Tibial artery (tissue), 4 donors: ENCODE measurements around the gene TOM1L2.

ENCODE experiments used
- DNase-seq, 2 donors: peaks; one replicate each; pipeline ENCODE4 v3.0.0-alpha.2; 2019
- H3K27ac ChIP-seq, 2 donors: fragments of 200-600 bp; sonication (generic) in 1 of 2; 1 replicate in 1 of 2; 2 replicates in 1 of 2; pipeline ENCODE4 v1.5.1; 2018 to 2019; ENCODE audit warnings: mild to moderate bottlenecking in 1 of 2
- H3K27me3 ChIP-seq, 2 donors: fragments of 200-600 bp; sonication (generic) in 1 of 2; one replicate each; pipeline versions ENCODE4 v1.5.1 to v1.6.0; 2016 to 2019
- H3K36me3 ChIP-seq, 3 donors: fragments of 200-600 bp; sonication (generic) in 2 of 3; one replicate each; pipeline ENCODE4 v1.5.1; 2016 to 2019; ENCODE audit warnings: mild to moderate bottlenecking in 2 of 3
- H3K4me1 ChIP-seq, 4 donors: fragments of 200-600 bp; sonication (generic) in 2 of 4; 1 replicate in 3 of 4; 2 replicates in 1 of 4; pipeline ENCODE4 v1.5.1; 2016 to 2019
- H3K4me3 ChIP-seq, 2 donors: fragments of 200-600 bp; sonication (generic) in 1 of 2; 1 replicate in 1 of 2; 2 replicates in 1 of 2; pipeline ENCODE4 v1.5.1; 2018 to 2019; ENCODE audit warnings: mild to moderate bottlenecking in 2 of 2
- H3K9me3 ChIP-seq, 3 donors: fragments of 200-600 bp; sonication (generic) in 1 of 3; one replicate each; pipeline ENCODE4 v1.5.1; 2016 to 2019
- intact Hi-C: fragments of 100-400 bp; cut with DNase I; formaldehyde crosslinking; loops from one replicate; pipeline ENCODE4 v1.15.0; 2023; ENCODE audit warnings: low total_unique reads
- TF ChIP-seq, protein P1 (sequence below), 2 experiments: fragments of 200-600 bp in 1 of 2; fragments of 450-650 bp in 1 of 2; IDR thresholded peaks; one replicate each; pipeline ENCODE4 v1.5.1; 2017 to 2019; ENCODE audit warnings: antibody characterized with exemption in 2 of 2, mild to moderate bottlenecking in 1 of 2, moderate library complexity in 1 of 2

The TOM1L2 gene

GRCh38 chr17:17816240-17816814 lies 155.9 kb downstream of the TOM1L2 start:
- no peak overlapping the region for H3K27ac ChIP-seq

DNA sequence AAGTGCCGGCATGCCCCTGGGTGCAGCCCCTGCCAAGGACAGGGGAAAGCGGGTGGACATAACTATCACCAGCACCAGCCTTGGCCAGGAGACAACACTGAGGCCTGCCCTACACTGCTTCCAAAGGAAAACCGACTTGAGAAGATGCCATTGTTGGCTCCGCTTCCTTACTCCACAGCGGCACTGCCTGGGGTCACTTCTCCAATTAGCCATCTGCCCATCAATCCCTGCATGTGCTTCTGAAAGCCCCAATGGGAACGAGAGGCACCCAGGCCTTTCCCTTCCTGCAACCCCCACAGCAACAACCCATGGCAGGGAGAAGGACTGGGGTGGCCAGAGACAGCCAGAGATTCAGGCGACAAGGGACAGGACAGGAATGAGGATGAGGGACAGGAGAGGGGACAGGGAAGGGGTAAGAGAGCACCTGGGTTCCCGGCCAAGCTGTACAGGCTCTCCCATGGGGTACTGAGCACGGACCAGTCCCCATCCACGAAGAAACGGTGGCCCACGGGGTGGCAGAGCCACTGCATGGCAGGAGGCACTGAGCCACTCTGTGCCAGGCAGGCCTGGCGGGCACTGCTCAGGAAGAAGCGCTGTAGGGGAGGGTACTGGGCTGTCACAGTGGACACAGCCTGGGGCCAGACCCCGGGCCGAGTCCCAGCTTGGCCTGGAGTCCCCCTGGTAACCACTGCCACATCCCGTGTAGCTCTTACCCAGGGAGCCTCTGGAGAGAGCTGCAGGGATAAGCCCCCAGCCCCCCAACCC lies 156.6 kb downstream of the TOM1L2 start:
- no peaks in the 10 kb centered on the region for H3K9me3 ChIP-seq
- peaks cover 37 to 93% (median 48%) of the 10 kb centered on the region in 3 donors for H3K36me3 ChIP-seq
- DNase-seq = no peak
- peaks cover 0 to 72% (median 41%) of the 10 kb centered on the region in 4 donors for H3K4me1 ChIP-seq
- TF ChIP-seq, protein P1, sequence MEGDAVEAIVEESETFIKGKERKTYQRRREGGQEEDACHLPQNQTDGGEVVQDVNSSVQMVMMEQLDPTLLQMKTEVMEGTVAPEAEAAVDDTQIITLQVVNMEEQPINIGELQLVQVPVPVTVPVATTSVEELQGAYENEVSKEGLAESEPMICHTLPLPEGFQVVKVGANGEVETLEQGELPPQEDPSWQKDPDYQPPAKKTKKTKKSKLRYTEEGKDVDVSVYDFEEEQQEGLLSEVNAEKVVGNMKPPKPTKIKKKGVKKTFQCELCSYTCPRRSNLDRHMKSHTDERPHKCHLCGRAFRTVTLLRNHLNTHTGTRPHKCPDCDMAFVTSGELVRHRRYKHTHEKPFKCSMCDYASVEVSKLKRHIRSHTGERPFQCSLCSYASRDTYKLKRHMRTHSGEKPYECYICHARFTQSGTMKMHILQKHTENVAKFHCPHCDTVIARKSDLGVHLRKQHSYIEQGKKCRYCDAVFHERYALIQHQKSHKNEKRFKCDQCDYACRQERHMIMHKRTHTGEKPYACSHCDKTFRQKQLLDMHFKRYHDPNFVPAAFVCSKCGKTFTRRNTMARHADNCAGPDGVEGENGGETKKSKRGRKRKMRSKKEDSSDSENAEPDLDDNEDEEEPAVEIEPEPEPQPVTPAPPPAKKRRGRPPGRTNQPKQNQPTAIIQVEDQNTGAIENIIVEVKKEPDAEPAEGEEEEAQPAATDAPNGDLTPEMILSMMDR (IDR thresholded peaks at IDR 0.05) = no peak
- H3K27ac ChIP-seq = peak overlapping the region; percentile 34 to 40
- no peaks in the 10 kb centered on the region for H3K27me3 ChIP-seq
- intact Hi-C loops = loop anchor here (2.0 kb wide), 1 partner anchor 41 kb away; no protein-coding TSS in a partner anchor
- no peak overlapping the region for H3K4me3 ChIP-seq

More at GRCh38 chr17:17816240-17816814, 155.9 kb downstream of the TOM1L2 start:
- H3K4me3 ChIP-seq = no peak overlapping the region
- peaks cover 37 to 92% (median 48%) of the 10 kb centered on the region in 3 donors for H3K36me3 ChIP-seq
- no peaks in the 10 kb centered on the region for H3K27me3 ChIP-seq
- peaks cover 0 to 74% (median 41%) of the 10 kb centered on the region in 4 donors for H3K4me1 ChIP-seq
- TF ChIP-seq, protein P1 (IDR thresholded peaks at IDR 0.05) = no peak
- H3K9me3 ChIP-seq = no peaks in the 10 kb centered on the region
- intact Hi-C loops = no loop called here
- DNase-seq = no peak

DNA sequence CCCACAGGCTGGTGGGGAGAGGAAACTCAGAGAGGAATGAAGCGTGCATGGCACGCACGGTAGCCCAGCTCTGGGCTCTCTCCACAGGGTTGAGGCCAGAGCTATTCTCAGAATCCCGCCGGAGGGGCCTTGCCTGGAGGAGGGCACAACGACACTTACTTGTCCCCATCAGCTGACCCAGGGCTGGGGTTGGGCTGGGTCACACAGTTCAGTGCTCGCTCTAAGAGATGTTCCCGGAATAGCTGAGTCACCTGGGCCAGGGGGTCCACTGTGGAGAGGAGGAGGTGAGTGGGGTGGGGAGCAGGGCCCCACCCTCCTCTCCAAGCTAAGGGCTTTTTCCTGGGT lies 157.2 kb downstream of the TOM1L2 start:
- no peak overlapping the region for H3K4me3 ChIP-seq
- intact Hi-C loops = loop anchor here (2.0 kb wide), 1 partner anchor 42 kb away; no protein-coding TSS in a partner anchor

GRCh38 chr17:17814162-17815061 lies 157.8 kb downstream of the TOM1L2 start:
- peaks cover 0 to 72% (median 45%) of the 10 kb centered on the region in 4 donors for H3K4me1 ChIP-seq
- peaks cover 29 to 84% (median 42%) of the 10 kb centered on the region in 3 donors for H3K36me3 ChIP-seq
- DNase-seq = peak in 1 of 2 donors; percentile 68
- TF ChIP-seq, protein P1 (IDR thresholded peaks at IDR 0.05) = no peak
- intact Hi-C loops = loop anchor here (2.0 to 5.0 kb wide), 2 partner anchors 42 to 103 kb away; no protein-coding TSS in a partner anchor
- no peaks in the 10 kb centered on the region for H3K27me3 ChIP-seq
- H3K4me3 ChIP-seq = no peak overlapping the region
- H3K9me3 ChIP-seq = no peaks in the 10 kb centered on the region
- peak overlapping the region; percentile 34 to 40 for H3K27ac ChIP-seq

More for the DNA sequence above, 157.2 kb downstream of the TOM1L2 start:
- Histone ChIP-seq H3K27me3 (no peaks in the 10 kb centered on the region), H3K4me1 (peaks cover 0 to 72% (median 42%) of the 10 kb centered on the region in 4 donors), H3K27ac (peak overlapping the region; percentile 34 to 40), H3K36me3 (peaks cover 35 to 90% (median 48%) of the 10 kb centered on the region in 3 donors), H3K9me3 (no peaks in the 10 kb centered on the region)
- DNase-seq = no peak
- TF ChIP-seq, protein P1 (IDR thresholded peaks at IDR 0.05) = no peak

DNA sequence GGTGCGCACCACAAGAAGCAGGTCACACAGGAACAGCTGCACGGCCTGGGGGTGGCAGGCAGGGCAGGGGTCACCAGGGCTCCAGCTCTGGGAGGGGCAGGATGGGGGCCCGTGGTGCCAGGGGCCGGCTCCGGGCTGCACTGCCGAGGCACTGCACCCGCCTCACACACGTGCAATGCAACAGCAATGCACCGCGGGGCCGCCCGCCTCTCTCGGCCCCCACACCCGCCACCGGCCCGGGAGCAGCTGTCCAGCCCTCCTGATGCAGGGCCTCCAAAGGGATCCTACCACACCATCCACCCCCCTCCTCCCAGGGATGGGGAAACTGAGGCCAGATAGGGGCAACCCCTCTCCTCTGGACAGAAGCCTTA lies 158.5 kb downstream of the TOM1L2 start:
- H3K36me3 ChIP-seq = peaks cover 22 to 77% (median 36%) of the 10 kb centered on the region in 3 donors

More for the DNA sequence above, 158.5 kb downstream of the TOM1L2 start:
- Histone ChIP-seq H3K27ac (no peak overlapping the region), H3K27me3 (no peaks in the 10 kb centered on the region), H3K9me3 (no peaks in the 10 kb centered on the region), H3K4me3 (no peak overlapping the region), H3K4me1 (peaks cover 0 to 68% (median 45%) of the 10 kb centered on the region in 4 donors)
- TF ChIP-seq, protein P1 (IDR thresholded peaks at IDR 0.05) = no peak
- intact Hi-C loops = loop anchor here (2.0 to 5.0 kb wide), 2 partner anchors 43 to 104 kb away; no protein-coding TSS in a partner anchor
- DNase-seq = no peak
